Femur (tissue), 1 donor: Measurements from ENCODE around the gene TANGO6.
"Not testable (repeated sequence)": the region's sequence is repeated elsewhere in the genome, so short reads cannot be mapped to it uniquely, and the experiment has no call there.

ENCODE experiments used
- DNase-seq: peaks from one replicate; pipeline ENCODE4 v3.0.0-alpha.2; 2017

The TANGO6 gene

DNA sequence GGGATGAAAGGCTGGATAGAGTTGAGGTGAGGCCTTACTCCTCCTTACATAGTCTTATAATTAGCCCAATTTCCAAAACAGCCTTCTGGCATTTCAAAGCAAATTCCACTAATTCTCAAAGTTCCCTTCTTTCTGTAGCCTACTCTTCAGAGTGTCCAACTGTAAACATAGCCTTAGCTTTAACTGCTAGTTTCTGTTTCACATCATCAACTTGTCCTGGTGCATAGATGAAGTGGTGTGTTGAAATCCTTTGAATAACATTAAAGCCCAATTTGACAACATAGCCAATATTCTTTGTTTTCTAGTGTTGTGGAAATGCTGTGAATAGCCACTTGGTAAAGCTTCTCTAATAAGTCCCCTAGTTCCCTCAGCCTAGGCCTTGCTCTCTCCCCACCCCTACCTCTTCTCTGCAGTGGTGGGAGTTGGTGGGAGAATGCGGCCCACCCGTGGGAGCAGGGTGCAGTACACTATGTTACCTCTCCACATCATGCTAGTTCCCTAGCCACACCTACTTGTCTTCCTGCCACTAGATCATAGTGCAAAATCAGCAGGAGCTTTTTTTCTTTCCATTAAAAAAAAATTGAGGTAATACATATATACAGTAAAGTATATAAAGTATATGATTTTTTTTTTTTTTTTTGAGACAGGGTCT is 135.1 kb downstream of the TANGO6 start:
- DNase-seq = no peak

DNA sequence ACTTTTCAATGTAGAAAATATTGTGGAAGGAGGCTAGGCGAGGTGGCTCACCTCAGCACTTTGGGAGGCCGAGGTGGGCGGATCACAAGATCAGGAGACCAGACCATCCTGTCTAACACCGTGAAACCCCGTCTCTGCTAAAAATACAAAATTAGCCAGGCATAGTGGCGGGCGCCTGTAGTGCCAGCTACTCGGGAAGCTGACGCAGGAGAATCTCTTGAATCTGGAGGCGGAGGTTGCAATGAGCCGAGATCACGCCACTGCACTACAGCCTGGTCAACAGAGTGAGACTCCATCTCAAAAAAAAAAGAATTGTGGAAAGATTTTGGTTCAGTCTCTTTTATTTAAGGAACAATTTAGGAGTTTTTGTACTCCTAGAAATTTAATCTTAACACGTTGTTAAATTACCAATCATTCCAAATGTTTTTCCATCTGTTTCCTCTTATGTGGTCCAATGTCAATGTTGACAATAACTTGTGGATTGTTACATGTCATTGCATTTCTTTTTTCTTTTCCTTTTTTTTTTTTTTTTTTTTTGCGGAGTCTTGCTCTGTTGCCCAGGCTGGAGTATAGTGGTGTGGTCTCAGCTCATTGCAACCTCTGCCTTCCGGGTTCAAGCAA is 137.5 kb downstream of the TANGO6 start:
- no peak for DNase-seq

DNA sequence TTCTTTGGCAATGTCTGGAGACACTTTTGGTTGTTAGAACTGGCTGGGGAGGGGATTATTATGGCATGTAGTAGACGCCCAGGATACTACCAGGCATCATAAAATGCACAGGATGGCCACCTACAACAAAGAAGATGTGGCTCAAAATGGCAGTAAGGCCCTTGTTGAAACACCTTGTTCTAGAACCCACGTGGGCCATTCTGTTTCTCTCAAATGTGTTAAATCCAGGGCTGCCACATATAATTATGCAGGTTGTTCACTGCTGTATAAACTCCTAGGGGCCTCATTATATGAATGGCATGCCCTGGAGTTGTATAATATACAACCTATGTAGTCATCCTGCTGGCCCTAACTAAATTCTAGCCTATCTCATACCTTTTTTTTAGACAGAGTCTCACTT is 138.6 kb downstream of the TANGO6 start:
- DNase-seq = no peak

DNA sequence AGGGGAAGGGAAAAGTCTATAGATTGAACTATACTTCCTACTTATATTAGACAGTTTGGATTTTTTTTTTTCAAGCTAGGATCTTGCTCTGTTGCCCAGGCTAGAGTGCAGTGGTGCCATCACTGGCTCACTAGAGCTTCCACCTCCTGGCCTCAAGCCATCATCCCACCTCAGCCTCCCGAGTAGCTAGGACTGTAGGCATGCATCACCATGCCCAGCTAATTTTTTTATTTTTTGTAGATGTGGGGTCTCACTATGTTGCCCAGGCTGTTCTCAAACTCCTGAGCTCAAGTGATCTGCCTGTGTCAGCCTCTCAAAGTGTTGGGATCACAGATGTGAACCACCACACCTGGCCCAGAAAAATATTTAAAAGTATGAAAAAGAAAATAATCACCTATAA is 141.1 kb downstream of the TANGO6 start:
- no peak for DNase-seq

DNA sequence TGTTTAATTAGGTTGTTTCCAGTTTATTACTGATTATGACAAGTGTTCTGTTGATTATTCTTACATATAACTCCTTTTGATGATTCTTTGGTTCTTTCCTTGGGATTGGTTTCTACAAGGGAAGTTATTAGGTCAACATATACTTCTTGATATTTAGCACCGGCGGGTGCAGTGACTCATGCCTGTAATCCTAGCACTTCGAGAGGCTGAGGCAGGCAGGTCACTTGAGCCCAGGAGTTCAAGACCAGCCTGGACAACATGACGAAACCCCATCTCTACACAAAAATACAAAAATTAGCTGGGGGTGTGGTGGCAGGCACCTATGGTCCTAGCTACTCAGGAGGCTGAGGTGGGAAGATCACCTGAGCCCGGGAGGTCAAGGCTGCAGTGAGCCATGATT is 141.9 kb downstream of the TANGO6 start:
- no peak for DNase-seq

DNA sequence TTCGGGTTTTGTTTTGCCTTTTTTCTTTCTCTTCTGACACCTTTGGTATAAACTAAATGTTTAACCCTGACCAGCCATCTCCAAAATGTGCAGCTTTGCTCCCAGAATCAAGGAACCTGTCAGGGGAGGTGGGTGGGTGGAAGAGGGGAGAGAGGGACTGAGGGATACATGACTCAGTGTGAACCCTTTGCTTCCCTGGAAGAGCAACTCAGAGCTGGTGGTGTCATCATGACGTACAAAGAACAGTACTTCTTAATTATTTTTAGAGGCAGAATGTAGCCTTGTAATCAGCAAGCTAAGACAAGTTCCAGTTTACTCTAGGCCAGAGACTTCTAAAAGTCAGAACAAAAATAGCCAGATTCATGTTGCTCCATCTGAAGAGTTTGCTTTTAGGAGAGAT is 142.5 kb downstream of the TANGO6 start:
- DNase-seq = no peak

DNA sequence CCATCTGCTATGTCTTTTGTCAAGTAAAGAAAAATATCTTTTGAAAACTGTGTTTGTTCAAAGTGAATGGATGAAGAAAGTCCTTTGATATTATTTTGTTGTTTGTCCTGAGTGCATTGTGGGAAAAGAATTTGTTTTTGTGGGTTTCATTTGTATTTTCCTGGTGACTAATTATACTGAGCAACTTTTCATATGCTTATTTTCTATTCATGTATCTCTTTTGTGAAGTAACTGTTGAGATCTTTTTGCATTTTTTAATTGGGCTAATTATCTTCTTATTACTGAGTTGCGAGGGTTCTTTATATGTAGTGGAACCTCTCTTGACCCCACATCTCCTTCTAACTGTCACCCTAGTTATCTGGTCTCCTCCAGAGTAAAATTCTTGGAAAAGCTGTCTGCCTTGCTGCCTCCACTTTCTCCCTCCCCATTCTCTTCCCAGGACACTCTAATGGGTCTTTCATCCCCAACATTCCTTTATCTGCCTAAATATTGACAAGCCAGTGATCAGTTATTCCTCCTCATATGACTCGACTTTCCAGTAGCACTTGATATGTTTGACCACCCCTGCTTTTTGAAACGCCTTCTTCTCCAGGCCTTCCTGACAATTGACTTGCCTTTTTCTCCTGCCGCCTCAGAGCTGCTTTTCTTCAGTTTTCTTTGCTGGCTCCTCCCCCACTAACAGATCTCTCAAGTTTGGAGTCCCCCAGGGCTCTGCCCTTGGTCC is 144.6 kb downstream of the TANGO6 start:
- no peak for DNase-seq

DNA sequence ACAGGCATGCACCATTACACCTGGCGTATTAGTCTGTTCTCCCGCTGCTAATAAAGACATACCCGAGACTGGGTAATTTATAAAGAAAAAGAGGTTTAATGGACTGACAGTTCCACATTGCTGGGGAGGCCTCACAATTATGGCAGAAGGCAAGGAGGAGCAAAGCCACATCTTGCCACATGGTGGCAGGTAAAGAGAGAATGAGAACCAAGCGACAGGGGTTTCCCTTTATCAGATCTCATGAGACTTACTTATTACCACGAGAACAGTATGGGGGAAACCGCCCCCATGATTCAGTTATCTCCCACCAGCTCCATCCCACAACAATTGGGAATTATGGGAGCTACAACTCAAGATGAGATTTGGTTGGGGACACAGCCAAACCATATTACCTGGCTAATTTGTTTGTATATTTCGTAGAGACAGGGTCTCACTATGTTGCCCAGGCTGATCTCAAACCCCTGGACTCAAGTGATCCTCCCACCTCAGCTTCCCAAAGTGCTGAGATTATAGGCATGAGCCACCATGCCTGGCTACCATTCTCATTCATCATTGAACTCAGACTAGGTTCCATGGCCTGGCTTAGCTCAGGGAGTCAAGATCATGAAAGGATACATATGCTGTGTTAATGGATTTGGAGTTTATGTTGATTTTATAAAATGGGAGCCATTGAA is 147.0 kb downstream of the TANGO6 start:
- DNase-seq = not testable (repeated sequence)

DNA sequence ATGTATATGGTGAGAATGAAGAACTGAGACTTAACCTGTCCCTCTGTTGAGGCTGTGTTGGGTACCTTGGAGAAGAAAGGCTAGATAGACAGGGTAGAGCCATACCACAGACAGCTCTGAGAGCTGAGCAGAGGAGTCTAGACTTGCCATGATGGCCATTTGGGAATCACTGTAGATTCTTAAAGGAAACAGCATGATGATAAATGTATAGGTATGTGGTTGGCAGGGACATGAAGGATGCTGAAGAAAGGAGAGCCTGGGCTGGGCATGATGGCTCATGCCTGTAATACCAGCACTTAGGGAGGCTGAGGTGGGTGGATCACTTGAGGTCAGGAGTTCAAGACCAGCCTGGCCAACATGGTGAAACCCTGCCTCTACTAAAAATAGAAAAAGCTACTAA is 147.7 kb downstream of the TANGO6 start:
- DNase-seq = no peak

DNA sequence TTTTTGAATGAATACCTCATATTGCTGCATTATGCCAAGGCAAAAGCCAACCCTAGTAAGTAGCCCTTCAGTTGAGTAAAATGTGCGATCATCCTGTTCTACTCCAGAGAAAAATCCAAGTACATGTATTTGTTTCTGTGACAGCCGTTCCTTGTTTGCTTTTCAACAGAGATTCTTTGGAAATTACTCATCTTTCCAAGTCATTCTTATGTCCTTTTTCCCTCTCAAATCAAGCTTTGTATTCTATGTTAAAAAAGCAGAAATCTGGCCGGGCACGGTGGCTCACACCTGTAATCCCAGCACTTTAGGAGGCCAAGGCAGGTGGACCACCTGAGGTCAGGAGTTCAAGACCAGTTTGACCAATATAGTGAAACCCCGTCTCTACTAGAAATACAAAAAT is 149.2 kb downstream of the TANGO6 start:
- no peak for DNase-seq

DNA sequence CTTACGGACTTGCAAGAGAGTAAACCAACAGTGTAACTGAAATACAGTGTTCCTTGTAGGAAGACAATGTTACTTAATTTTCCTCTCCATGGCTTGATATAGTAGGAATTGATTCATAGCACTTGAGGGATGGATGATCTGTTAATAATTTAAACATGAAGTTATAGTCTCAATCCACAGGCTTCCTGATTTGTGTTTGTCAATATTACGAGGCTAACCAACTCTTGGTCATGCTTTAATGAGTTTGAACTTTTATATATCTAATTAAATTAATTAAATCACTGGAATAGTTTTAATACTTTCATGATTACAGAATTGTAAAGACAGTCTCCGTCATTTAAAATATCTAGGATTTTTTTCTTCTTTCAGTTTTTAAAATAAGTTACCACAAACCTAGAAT is 150.1 kb downstream of the TANGO6 start:
- no peak for DNase-seq

DNA sequence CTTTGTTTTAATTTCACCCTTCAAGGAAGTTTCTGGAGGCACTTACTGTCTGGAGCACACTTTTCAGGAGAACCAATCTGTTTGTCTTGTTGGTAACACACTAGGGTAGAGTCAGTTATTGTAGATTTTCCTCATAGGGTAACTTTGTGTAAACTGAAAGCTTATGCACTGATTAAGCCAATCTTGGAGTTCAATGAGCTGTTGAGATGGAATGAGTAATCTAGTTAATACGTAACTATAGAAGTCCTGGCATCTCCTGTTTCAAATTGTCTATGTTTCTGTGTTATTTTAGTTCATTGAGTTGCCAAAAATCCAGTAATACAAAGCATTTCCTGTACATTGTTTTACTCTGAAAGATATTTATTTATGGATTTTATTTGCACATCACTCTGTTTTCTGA is 150.6 kb downstream of the TANGO6 start:
- DNase-seq = no peak

DNA sequence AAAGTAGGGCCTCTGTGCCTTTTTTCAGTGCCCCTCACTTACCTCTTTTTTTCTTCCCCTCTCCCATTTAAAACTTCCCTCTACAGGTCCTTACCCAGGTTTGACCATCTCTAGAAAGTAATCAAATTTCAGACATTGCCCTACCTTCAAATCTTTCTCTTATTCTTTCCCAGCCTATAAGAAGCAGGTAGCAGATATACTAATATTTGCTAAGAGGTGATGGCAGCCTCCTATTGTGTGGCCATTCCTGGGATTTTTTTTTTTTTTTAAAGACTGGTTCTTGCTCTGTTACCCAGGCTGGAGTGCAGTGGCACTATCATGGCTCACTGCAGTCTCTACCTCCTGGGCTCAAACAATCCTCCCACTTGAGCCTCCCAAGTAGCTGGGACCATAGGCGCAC is 151.0 kb downstream of the TANGO6 start:
- no peak for DNase-seq

DNA sequence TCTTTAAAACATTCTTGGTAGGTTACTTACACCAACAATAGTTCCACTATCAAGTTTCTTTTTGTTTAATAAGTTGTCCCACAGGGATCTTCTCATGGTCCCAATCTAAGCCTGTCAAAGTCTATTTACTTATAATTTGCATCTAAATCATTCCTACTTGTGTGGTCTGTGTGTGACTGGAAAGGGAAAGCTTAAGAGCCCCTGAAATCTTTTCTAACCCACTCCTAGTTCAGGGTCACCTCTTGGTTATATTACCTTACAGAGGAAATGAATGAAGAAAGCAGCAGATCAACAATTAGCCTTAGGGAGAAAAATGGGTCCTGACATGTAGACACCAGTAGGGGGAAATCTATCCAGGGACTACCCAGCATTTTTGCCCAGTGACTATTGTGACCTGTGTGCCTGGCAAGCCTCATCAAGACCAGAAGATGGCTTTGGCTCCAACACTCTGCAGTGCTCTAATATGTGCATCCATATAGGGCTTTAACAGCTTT is 151.7 kb downstream of the TANGO6 start:
- DNase-seq = no peak

DNA sequence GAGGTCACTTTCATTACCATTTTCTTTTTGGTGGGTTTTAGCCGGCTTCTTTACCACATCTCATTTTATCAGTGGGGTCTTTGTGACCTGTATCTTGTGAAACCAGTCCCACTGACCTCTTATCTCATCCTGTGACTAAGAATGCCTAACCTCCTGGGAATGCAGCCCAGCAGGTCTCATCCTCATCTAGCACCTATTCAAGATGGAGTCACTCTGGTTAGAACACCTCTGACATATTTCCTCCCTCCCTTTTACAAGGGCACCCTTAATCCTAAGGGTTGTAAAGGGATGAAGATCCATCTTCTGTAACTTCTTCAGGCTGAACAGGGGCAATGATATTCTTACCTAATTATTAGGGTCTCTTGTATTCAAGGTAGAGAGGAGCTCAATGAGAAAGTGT is 154.2 kb downstream of the TANGO6 start:
- no peak for DNase-seq

DNA sequence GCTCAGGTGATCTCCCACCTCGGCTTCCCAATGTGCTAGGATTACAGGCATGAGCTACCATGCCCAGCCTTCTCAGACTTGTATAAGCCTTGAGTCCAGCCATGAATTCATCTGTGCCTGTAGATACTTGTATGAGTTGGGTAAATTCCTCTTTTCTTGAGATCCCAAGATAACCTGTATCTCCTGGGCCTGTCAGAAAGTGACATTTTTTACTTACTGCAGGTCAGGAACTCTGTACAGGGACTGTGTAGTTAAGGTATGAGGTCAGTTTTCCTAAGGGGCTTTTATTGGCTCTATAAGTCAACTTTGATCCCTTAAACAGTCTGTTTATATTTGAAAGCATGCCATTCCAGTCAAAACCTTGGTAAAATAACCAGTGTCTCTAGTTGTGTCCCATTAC is 155.8 kb downstream of the TANGO6 start:
- DNase-seq = no peak

DNA sequence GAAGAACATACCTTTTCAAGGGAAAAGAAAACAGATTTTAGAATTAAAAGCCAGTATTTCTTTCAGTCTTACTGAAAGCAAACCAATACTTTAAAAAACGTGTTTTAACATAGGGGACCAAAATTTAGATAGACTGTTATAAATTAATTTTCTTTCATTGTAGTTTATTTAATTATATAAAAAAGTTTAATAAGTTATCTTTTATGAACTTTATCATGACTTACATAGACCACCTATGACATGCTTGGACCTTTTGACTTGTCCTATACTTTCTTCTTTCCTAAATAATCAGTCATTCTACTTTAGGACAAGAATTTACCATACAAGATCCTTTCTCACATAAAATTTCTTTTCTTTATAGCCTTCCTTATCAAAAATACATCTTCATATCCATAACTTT is 160.2 kb downstream of the TANGO6 start:
- no peak for DNase-seq

DNA sequence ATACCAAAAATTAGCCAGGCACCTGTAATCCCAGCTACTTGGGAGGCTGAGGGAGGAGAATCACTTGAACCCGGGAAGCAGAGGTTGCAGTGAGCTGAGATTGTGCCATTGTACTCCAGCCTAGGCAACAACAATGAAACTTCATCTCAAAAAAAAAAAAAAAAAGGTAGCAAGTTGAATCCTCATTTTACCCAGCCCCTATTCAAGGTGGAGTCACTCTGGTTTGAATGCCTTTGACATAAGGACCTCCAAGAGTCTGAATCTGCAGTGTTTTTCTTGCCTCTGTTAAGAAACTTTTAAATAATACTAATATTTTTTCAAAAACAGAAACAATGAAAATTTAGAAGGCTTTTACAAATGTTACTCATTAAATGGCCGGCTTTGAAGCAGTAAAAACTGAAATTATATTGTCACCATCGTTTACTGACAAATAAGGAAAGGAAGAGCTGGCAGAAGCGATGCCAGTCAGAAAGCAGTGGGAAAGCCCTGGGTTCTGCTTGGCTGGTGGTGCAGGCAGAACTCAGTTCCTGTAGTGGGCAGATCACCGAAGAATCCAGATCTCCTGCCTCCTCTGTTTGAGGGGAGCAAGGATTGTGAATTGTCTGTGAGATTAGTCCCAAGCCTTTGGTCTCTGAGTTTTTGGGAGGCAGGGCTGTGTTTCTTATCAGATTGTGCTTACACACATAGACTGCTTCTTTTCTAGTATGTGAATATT is 162.5 kb downstream of the TANGO6 start:
- DNase-seq = no peak

DNA sequence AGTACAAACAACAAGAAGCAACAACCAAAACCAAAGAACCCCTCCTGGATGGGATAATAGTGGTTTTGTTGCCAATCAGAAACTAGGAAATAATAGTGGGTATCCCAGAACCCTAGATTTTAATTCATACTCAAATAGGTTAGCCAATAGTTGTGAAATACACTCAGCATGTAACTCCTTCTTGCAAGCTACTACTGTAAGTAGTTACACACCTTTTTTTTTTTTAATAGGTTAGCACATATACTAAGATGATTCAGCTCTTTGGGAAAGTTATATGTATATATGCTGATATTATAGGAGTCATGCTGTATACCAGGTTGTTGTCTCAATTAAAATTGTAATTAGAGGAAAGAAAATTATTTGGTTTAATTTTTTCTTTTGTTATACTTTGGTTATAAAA is 169.6 kb downstream of the TANGO6 start:
- no peak for DNase-seq

DNA sequence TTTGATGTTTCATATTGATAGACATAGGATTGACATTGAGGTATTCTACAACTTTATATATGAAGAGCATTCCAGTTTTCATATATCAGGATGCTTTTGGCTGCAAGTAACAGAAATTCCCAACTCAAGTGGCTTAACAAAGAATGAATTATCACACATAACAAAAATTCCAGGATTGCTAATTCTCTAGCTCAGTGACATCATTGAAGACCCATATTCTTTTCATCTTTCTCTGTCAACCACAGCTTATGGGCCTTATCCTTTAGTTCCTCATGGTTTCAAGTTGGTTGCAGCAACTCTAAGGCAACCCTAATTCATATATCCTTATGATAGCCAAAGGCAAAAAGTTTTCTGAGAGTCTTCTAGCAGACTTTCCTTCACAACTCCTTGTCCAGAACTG is 170.7 kb downstream of the TANGO6 start:
- DNase-seq = no peak

DNA sequence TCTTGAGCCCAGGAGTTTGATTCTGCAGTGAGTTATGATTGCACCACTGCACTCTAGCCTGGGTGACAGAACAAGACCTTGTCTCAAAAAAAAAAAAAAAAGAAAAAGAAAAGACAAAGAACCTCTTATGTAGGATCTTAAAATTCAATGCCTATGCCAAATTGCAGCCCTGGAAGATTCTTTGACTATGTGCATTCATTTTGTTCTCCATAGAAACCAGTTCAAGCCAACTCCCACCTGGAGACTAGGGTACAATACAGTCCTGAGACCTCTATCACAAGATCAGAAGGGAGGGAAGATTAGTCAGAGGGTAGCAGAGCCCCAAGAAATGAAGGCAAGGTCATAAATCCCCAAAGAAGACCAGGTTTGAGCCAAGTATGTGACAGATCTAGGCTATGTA is 171.5 kb downstream of the TANGO6 start:
- no peak for DNase-seq

DNA sequence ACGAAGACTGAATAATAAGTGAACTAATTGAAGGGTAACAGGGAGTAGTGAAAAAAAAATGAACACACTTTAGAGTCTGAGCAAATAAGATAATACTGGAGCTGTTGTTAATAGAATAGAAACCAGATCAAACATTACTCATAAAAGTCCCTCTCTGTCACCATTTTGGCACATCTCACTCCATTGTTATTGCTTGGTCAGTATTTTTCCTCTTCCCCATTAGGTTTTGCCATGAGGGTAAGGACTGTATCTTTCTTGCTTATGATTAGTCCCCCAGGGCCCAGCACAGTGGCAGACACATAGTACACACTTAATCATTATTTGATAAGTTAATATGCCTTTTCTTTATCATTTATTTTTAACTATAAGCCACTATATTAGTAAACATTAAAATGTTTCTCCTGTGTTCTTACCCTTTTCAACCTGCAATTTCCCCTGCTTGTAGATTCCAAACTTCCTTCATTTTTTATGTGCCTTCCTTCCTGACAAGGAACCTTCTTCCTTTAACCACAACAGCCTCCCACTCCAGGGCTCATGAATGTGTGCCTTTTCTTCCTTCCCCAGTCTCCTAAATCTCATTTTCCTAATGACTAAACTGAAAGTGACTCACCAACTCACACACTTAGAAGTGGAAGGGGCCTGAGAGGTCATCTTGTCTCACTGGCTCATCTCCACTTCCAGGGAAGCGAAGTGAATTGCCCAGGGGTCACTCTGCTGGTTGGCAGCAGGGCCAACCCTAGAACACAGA is 173.9 kb downstream of the TANGO6 start:
- no peak for DNase-seq
